NCI-H748 (cell line): ENCODE results near the gene TMUB1.

Experiments
- DNase-seq: peaks from one replicate; lab custom pipeline; 2025; ENCODE audit not compliant: unreplicated experiment; lab: John Stamatoyannopoulos, UW

TMUB1 gene

GRCh38 chr7:151086802-151087244 lies 3.5 kb upstream of the TMUB1 start:
- DNase-seq = peak; percentile 57

- DNase-seq = peak; percentile 90
These were observed 2.7 kb upstream of the TMUB1 start, which contains the start of gene AGAP3 for GRCh38 chr7:151085691-151086620. AGAP3 (plus strand) TSS chr7:151086475; CDS start chr7:151086742, 267 bp downstream.

- DNase-seq = no peak
These were observed 2.0 kb upstream of the TMUB1 start for GRCh38 chr7:151085329-151085690.

- DNase-seq = no peak
These were observed 499 bp upstream of the TMUB1 start for GRCh38 chr7:151083824-151084160.

GRCh38 chr7:151082141-151083070 lies 887 bp downstream of the TMUB1 start:
- peak; percentile 45 for DNase-seq

GRCh38 chr7:151081170-151082101 lies 1.9 kb downstream of the TMUB1 start:
- DNase-seq = peak; percentile 39

GRCh38 chr7:151080522-151081169 lies 2.6 kb downstream of the TMUB1 start, which contains the start of gene FASTK:
FASTK (minus strand) TSS chr7:151080809; CDS start chr7:151080766, 43 bp downstream.
- DNase-seq = peak; percentile 94

GRCh38 chr7:151080067-151080521 lies 3.2 kb downstream of the TMUB1 start:
- DNase-seq = peak; percentile 45

- DNase-seq = no peak
These were observed 3.9 kb downstream of the TMUB1 start for GRCh38 chr7:151079199-151079910.

GRCh38 chr7:151078233-151079040 lies 4.9 kb downstream of the TMUB1 start:
- no peak for DNase-seq

GRCh38 chr7:151077705-151078232 lies 5.5 kb downstream of the TMUB1 start:
- no peak for DNase-seq

GRCh38 chr7:151076863-151077704 lies 6.2 kb downstream of the TMUB1 start:
- peak; percentile 28 for DNase-seq

- DNase-seq = no peak
These were observed 7.3 kb downstream of the TMUB1 start for GRCh38 chr7:151075978-151076426.

GRCh38 chr7:151075662-151075971 lies 7.7 kb downstream of the TMUB1 start:
- DNase-seq = no peak

GRCh38 chr7:151074817-151075661 lies 8.3 kb downstream of the TMUB1 start:
- no peak for DNase-seq

GRCh38 chr7:151073990-151074389 lies 9.3 kb downstream of the TMUB1 start:
- no peak for DNase-seq
